T-helper 22 cell (primary cell): ENCODE data around the gene RHO.
"Not testable (repeated sequence)": the region's sequence is repeated elsewhere in the genome, so short reads cannot be mapped to it uniquely, and the experiment has no call there.

Source experiments
- DNase-seq: peaks from one replicate; pipeline ENCODE4 v3.0.0-alpha.2; 2020; ENCODE audit warnings: low read depth

Gene RHO

GRCh38 chr3:129499604-129500333 is 28.7 kb upstream of the RHO start:
- DNase-seq, result not testable (repeated sequence)

- DNase-seq, result no peak
Observed at GRCh38 chr3:129500334-129500658, 28.1 kb upstream of the RHO start.

- DNase-seq, result no peak
Observed at GRCh38 chr3:129501630-129502029, 26.8 kb upstream of the RHO start.

GRCh38 chr3:129502641-129503408 is 25.6 kb upstream of the RHO start:
- no peak for DNase-seq

GRCh38 chr3:129503471-129504291 is 24.8 kb upstream of the RHO start:
- no peak for DNase-seq

DNA sequence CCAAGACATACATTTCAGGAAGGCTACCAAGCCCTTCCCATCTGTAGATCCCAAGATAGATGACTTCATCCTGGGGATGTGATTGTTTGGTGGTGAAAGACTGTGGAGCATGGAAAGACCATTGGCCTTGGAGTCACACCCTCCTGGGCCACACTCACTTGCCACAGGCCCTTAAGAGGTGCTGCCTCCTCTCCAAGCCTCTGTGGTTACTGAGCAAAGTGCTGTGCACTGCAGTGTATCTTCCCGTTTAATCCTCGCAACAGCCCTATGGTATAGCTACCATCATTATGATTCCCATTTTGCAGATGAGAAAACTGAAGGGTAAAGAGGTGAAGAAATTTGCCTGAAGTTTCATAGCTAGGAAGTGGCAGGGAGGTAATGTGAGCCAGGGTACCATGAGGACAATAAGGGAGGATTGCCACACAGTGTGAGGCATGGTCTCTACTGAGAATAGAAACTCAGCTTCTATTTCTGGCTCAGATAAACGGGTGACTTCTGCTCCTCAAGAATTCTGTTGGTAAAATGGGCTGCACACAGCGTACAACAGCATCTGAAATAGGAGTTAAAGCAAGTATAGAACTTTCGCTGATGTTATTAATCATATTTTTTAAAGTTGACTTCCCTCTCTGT is 23.9 kb upstream of the RHO start:
- DNase-seq, result no peak

DNA sequence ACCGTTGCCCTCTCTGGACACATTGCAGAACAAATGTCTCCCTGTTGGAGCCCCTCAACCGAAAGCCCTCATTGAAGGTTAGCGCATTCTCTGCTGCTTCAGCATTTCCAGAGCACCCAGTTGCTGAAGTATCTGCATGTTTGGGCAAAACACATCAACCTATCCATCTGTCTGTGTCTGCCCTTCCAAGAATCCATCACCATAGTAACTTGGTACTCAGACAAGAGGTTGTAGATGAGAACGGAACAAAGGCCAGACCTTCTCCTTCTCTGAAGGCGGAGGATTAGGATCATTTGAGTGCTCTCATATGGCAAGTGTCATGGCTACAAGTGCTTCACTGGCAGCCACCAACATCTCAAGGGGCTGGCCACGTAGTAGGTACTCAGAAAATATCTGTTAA is 23.1 kb upstream of the RHO start:
- no peak for DNase-seq

DNA sequence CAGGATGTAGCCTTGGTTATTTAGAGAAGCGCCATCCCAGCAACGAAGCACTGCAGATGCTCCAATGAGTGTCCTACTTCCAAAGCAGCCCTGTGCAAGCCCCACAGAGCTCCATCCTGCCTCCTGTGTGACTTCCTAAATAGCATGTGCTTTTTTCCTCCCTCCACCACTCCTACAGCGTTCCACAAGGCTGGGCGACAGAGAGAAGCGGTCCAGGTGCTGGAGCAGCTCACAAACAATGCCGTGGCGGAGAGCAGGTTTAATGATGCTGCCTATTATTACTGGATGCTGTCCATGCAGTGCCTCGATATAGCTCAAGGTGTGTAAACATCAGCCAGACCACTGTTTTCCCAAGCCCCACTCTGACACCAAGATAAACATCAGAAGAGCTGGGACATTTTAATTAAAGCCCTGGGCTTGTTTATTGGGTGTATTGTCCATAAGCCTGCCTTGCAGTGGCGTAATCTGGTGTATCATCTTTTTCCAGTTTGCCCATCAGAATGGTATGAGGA is 22.2 kb upstream of the RHO start:
- no peak for DNase-seq

GRCh38 chr3:129507181-129507831 is 21.1 kb upstream of the RHO start:
- no peak for DNase-seq

GRCh38 chr3:129512595-129512994 is 15.8 kb upstream of the RHO start:
- no peak for DNase-seq

DNA sequence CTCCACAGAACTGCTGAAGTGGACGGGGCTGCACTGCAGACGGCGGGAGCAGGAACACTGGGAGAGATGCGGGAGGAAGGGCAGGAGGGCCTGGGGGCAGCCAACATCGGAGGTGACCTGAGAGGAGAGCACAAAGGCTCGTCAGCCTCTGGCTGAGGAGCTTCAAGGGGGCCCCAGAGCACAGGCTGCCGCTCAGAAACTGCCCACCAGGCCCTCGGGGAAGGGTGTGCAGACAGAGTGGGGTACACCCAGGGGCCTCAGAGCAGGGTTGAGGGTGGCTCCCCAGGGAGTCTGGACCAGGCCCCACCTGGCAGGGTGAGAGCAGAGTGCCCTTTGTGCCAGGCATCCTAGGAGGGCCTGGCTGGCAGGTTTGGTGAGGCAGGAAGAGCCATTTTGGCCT is 14.7 kb upstream of the RHO start:
- no peak for DNase-seq

- DNase-seq, result no peak
Observed at GRCh38 chr3:129514110-129514509, 14.3 kb upstream of the RHO start.

GRCh38 chr3:129514563-129514962 is 13.9 kb upstream of the RHO start:
- DNase-seq, result no peak

GRCh38 chr3:129515108-129515820 is 13.2 kb upstream of the RHO start:
- DNase-seq, result not testable (repeated sequence)

DNA sequence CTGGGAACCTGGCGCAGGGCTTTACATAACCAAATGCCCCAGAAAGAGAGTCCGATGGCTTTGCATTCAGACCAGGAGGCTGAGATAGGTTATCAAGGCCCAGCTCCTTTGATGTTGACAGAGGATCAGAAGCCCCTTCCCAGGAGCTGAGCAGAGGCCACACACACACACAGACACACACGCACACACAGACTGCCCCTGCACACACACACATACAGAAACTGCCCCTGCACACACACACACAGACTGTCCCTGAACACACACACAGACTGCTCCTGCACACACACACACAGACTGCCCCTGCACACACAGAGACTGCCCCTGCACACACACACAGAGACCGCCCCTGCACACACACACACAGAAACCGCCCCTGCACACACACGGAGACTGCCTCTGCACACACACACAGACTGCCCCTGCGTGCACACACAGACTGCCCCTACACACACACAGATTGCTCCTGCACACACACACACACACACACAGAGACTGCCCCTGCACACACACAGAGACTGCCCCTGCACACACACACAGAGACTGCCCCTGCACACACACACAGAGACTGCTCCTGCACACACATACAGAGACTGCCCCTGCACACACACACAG is 12.5 kb upstream of the RHO start:
- DNase-seq, result not testable (repeated sequence)

GRCh38 chr3:129517516-129517915 is 10.9 kb upstream of the RHO start:
- DNase-seq, result no peak

DNA sequence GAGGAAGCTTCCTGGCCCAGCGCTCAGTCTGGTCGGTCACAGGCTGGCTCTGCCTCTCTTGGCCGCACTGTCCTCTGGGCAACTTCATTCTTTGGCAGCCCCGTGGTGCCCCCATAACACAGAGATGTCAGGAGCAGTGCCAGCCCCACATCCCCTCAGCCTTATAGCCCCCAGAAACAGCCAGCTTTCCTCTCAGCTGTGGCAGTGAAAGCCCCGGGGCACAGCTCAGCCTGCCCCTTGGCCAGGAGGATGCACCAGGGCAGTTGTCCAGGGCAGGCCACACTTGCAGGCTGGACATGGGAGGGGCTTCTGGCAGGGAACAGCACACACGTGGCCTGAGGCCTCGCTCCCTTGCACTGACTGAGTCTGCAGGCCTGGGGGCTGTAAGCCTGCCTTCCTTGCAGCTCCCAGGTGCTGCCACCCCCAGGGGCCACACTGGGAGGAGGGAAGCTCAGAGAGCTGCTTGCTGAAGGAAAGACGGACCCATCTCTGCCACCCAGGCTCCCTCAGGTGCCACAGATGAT is 10.3 kb upstream of the RHO start:
- no peak for DNase-seq

- no peak for DNase-seq
Observed at GRCh38 chr3:129518581-129518980, 9.9 kb upstream of the RHO start.

DNA sequence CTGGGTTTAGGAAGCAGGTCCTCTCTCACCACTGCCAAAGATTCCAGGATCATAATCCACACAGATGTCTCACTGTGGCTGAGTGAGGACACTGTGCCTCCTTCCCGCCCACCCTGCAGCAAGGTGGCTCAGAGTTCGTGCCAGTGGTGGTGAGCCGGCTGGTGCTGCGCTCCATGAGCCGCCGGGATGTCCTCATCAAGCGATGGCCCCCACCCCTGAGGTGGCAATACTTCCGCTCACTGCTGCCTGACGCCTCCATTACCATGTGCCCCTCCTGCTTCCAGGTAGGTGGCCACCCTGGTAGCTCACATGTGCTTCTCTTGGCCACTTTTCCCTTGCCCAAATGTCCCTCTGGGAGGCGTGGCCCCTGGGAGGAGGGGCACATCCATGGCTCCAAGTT is 9.0 kb upstream of the RHO start:
- no peak for DNase-seq
